ENCODE data around the gene HOXD4. TPM values are rescaled to one million over a fixed set of nuclear protein-coding genes. Genes with fewer than 3 reads are reported as not detected.

Gene HOXD4
- total RNA-seq, 4 donors from 2014 or later = 1.7 to 13.2 (median 7.0) TPM

DNA sequence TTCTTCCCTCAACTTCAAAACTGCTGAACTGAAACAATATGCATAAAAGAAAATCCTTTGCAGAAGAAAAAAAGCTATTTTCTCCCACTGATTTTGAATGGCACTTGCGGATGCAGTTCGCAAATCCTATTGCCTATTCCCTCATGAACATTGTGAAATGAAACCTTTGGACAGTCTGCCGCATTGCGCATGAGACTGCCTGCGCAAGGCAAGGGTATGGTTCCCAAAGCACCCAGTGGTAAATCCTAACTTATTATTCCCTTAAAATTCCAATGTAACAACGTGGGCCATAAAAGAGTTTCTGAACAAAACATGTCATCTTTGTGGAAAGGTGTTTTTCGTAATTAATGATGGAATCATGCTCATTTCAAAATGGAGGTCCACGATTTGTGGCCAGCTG lies 13.4 kb upstream of the HOXD4 start:
- no peaks in the 10 kb centered on the region for H3K27me3 ChIP-seq
- peak overlapping the region in 2 of 4 donors; percentile 1 to 75 for H3K4me3 ChIP-seq
- no peak for TF ChIP-seq POLR2A (IDR thresholded peaks at IDR 0.05)
- TF ChIP-seq, protein P1, sequence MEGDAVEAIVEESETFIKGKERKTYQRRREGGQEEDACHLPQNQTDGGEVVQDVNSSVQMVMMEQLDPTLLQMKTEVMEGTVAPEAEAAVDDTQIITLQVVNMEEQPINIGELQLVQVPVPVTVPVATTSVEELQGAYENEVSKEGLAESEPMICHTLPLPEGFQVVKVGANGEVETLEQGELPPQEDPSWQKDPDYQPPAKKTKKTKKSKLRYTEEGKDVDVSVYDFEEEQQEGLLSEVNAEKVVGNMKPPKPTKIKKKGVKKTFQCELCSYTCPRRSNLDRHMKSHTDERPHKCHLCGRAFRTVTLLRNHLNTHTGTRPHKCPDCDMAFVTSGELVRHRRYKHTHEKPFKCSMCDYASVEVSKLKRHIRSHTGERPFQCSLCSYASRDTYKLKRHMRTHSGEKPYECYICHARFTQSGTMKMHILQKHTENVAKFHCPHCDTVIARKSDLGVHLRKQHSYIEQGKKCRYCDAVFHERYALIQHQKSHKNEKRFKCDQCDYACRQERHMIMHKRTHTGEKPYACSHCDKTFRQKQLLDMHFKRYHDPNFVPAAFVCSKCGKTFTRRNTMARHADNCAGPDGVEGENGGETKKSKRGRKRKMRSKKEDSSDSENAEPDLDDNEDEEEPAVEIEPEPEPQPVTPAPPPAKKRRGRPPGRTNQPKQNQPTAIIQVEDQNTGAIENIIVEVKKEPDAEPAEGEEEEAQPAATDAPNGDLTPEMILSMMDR (IDR thresholded peaks at IDR 0.05) = no peak
- no peaks in the 10 kb centered on the region for H3K36me3 ChIP-seq
- no peak for DNase-seq
- H3K4me1 ChIP-seq = peaks cover 0 to 18% (median 0%) of the 10 kb centered on the region in 4 donors
- H3K27ac ChIP-seq = peak overlapping the region in 2 of 4 donors; percentile 66 to 83
- H3K9me3 ChIP-seq = no peaks in the 10 kb centered on the region

DNA sequence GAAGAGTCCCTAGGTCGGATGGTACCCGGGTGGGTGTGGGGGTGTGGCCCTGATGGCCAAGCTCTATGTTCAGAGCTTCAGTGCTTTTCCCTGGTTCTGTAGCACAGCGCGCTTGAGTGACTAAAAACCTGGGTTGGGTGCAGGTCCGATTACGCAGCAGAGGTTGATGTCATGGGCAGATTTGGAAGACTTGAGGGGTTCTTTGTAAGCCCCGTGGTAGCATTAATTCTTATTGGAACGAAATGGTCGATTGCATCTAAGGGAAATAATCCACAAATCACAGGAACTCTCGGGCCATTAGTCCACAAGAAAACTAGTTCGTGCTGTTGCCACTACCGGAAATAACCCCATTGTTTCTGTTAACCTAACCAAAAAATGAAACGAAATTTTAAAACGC lies 12.8 kb upstream of the HOXD4 start:
- H3K27me3 ChIP-seq = no peaks in the 10 kb centered on the region
- peak overlapping the region; percentile 43 to 83 (median 56) for H3K27ac ChIP-seq
- no peaks in the 10 kb centered on the region for H3K9me3 ChIP-seq
- peak overlapping the region in 3 of 4 donors; percentile 1 to 67 (median 15) for H3K4me3 ChIP-seq
- peak in 1 of 3 donors; percentile 27 for DNase-seq
- TF ChIP-seq, protein P1 (IDR thresholded peaks at IDR 0.05) = no peak
- TF ChIP-seq POLR2A (IDR thresholded peaks at IDR 0.05) = no peak
- peaks cover 0 to 18% (median 0%) of the 10 kb centered on the region in 4 donors for H3K4me1 ChIP-seq
- no peaks in the 10 kb centered on the region for H3K36me3 ChIP-seq

- Histone ChIP-seq H3K27ac (peak overlapping the region; percentile 43 to 83 (median 56)), H3K9me3 (no peaks in the 10 kb centered on the region), H3K4me3 (peak overlapping the region in 2 of 4 donors; percentile 15 to 67), H3K4me1 (peaks cover 0 to 18% (median 0%) of the 10 kb centered on the region in 4 donors), H3K27me3 (no peaks in the 10 kb centered on the region), H3K36me3 (no peaks in the 10 kb centered on the region)
- no peak for TF ChIP-seq POLR2A (IDR thresholded peaks at IDR 0.05)
- TF ChIP-seq, protein P1 (IDR thresholded peaks at IDR 0.05) = no peak
- peak in 1 of 3 donors; percentile 27 for DNase-seq
Observed at GRCh38 chr2:176138923-176139660, 12.3 kb upstream of the HOXD4 start.

- no peaks in the 10 kb centered on the region for H3K27me3 ChIP-seq
- H3K9me3 ChIP-seq = no peaks in the 10 kb centered on the region
- H3K4me3 ChIP-seq = peak overlapping the region; percentile 35 to 82 (median 54)
- peak; percentile 15 to 46 (median 44) for DNase-seq
- no peaks in the 10 kb centered on the region for H3K36me3 ChIP-seq
- peaks cover 0 to 19% (median 0%) of the 10 kb centered on the region in 4 donors for H3K4me1 ChIP-seq
- peak overlapping the region; percentile 43 to 83 (median 56) for H3K27ac ChIP-seq
- no peak for TF ChIP-seq POLR2A (IDR thresholded peaks at IDR 0.05)
- TF ChIP-seq, protein P1 (IDR thresholded peaks at IDR 0.05) = no peak
Observed at GRCh38 chr2:176139661-176140512, 11.5 kb upstream of the HOXD4 start.

DNA sequence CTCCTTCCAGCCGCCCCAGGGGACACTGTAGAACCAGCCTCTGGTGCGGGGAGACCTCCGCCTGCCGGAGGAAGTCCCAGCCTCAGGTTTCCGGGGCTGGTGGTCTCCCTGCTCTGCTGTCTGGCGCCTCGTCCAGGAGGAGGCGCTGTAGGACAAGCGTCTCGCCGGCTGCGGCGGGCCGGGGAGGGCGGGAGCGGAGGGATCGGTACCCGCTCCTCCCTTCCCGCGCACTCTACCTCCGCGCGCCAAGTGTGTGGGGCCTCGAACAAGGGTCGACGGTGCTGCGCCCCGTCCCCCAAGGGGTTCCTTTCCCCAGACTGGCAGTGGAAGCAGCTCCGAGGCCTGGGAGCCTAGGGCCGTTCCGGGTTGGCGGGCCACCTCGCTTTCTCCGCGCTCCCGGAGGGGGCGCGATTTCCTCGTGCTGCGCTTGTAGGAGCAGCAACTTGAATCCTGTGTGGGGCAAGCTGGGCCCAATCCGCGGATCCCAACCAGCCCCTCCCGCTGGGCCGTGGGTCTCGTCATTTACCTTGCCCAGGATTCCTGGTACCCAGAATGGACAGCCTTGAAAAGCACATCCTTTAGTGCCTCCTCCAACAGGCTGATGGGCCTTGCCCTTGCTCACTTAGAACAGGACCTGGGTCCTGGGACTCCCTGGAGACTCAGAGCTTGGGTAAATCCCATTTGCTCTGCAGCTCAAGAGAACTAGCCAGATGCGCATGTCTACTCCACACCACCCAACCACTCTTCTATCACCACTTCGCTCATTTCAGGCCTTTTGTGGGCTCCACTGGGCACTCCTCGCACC lies 10.6 kb upstream of the HOXD4 start:
- no peaks in the 10 kb centered on the region for H3K27me3 ChIP-seq

More for the DNA sequence above, 10.6 kb upstream of the HOXD4 start:
- no peak for TF ChIP-seq POLR2A (IDR thresholded peaks at IDR 0.05)
- TF ChIP-seq, protein P1 (IDR thresholded peaks at IDR 0.05) = peak; percentile 9 to 96 (median 88)
- Histone ChIP-seq H3K27ac (peak overlapping the region; percentile 33 to 83 (median 56)), H3K4me3 (peak overlapping the region; percentile 35 to 82 (median 54)), H3K4me1 (peaks cover 0 to 27% (median 0%) of the 10 kb centered on the region in 4 donors), H3K36me3 (no peaks in the 10 kb centered on the region), H3K9me3 (no peaks in the 10 kb centered on the region)
- DNase-seq = peak in 2 of 3 donors; percentile 79 to 88

Measured in Peyer's patch (tissue), 4 donors.